Thyroid gland (tissue), 4 donors: ENCODE results near the gene FOSL2.

ENCODE experiments used
- POLR2A ChIP-seq, 2 donors: fragments of 450-650 bp; IDR thresholded peaks; one replicate each; pipeline ENCODE4 v1.6.1; 2017; ENCODE audit warnings: antibody characterized with exemption in 2 of 2, mild to moderate bottlenecking in 2 of 2, moderate library complexity in 1 of 2
- TF ChIP-seq, protein P1 (sequence below), 6 experiments: fragments of 200-600 bp in 3 of 6; fragments of 450-650 bp in 3 of 6; sonication (generic) in 3 of 6; IDR thresholded peaks; one replicate each; pipeline ENCODE4 v1.5.1; 2016 to 2019; ENCODE audit warnings: antibody characterized with exemption in 6 of 6, mild to moderate bottlenecking in 2 of 6, inconsistent platforms in 1 of 6, moderate library complexity in 1 of 6

DNA sequence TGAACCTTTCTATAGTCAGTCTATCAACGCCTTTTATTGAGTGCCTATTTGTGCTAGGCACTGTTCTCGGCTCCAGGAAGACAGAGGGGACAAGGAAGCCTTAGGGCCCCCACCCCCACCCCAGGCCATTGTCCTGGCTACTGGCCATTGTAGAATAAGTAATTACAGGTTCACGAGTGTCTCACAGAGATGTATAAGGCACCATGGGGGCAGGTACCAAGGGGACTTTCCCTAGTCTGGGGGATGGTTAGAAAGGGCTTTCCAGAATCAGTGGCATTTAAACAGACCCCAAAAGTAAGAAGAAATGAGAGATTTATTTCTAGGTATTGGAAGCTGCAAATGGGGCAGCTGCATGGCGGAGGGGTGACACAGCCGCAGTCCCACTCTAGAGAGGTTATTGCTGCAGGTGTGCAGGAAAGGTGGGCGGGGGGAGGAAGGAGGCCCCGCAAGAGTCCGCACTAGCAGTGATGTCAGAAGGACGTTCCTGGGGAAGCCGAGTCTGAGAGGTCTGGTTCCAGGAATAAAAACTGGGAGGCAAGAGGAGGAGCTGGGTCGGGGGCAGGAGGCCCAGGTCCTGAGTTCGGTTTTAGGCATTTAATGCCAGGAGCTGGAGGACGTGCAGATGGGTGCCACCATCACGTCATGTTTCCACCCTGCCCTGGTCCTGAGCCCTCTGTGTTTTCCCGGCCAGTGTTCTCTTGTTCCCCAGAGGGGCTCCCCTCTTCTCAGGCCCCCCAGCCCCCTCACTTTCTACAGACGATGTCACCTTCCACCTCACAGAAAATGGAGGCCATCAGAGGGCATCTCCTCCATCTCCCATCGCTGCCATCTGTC is 30.5 kb downstream of the FOSL2 start:
- TF ChIP-seq, protein P1, sequence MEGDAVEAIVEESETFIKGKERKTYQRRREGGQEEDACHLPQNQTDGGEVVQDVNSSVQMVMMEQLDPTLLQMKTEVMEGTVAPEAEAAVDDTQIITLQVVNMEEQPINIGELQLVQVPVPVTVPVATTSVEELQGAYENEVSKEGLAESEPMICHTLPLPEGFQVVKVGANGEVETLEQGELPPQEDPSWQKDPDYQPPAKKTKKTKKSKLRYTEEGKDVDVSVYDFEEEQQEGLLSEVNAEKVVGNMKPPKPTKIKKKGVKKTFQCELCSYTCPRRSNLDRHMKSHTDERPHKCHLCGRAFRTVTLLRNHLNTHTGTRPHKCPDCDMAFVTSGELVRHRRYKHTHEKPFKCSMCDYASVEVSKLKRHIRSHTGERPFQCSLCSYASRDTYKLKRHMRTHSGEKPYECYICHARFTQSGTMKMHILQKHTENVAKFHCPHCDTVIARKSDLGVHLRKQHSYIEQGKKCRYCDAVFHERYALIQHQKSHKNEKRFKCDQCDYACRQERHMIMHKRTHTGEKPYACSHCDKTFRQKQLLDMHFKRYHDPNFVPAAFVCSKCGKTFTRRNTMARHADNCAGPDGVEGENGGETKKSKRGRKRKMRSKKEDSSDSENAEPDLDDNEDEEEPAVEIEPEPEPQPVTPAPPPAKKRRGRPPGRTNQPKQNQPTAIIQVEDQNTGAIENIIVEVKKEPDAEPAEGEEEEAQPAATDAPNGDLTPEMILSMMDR (IDR thresholded peaks at IDR 0.05), result no peak
- TF ChIP-seq POLR2A (IDR thresholded peaks at IDR 0.05), result no peak
